22Rv1 (cell line): ENCODE data around the gene TECR.

Experiments
- ZFX ChIP-seq: fragments of 450-650 bp; IDR thresholded peaks from 2 replicates; pipeline ENCODE4 v1.6.1; 2017; ENCODE audit warnings: antibody characterized with exemption, borderline replicate concordance
- TF ChIP-seq, protein P1 (sequence below): fragments of 450-650 bp; IDR thresholded peaks from 2 replicates; pipeline ENCODE4 v1.5.1; 2017; ENCODE audit warnings: mild to moderate bottlenecking

DNA sequence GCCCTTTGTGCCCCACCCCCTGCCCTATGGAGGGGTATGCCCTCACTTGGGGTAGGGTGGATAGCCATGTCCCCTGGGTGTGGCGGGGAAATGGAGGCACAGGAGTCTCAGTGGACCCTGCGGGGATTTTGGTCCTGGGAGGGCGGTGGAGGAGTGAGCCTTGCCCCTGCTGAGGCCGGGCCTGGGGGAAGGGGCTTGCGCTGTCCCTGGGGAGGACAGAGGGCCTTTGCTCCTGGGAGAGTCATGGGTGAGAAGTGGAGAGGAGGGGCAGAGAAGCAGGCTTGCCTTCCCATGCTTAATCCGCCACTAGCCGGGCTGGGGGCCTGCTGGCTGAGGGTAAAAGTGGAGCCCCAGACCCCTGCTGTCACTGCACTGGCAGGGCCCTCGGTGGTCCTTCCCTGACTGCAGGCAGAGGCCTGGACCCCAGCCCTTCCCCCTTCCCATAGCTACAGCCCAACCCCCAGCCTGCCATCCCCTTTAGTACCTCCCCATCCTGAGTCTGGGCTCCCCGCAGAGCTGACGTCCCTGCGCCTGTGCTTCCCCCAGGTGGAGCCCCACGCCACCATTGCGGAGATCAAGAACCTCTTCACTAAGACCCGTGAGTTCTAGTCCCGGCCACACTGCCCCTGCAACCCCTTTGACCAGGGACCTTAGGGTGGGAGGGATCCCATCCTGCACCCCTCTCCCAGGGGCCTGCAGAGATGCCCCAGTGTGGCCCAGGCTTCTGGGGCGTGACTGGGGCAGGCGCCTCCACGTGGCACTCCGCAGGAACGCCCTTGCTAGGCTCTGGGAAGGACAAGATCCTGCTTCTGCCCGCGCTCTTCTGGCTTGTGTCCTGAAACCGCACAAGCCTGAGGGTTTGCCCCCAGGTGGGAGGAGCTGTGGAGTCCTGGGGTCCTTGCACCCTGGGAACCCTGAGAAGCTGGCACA is 33.5 kb downstream of the TECR start:
- TF ChIP-seq, protein P1, sequence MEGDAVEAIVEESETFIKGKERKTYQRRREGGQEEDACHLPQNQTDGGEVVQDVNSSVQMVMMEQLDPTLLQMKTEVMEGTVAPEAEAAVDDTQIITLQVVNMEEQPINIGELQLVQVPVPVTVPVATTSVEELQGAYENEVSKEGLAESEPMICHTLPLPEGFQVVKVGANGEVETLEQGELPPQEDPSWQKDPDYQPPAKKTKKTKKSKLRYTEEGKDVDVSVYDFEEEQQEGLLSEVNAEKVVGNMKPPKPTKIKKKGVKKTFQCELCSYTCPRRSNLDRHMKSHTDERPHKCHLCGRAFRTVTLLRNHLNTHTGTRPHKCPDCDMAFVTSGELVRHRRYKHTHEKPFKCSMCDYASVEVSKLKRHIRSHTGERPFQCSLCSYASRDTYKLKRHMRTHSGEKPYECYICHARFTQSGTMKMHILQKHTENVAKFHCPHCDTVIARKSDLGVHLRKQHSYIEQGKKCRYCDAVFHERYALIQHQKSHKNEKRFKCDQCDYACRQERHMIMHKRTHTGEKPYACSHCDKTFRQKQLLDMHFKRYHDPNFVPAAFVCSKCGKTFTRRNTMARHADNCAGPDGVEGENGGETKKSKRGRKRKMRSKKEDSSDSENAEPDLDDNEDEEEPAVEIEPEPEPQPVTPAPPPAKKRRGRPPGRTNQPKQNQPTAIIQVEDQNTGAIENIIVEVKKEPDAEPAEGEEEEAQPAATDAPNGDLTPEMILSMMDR = no peak
- TF ChIP-seq ZFX = no peak
